Endothelial cell of umbilical vein (primary cell): Measurements from ENCODE around the gene MCF2L. TPM values are rescaled to one million over a fixed set of nuclear protein-coding genes. Genes with fewer than 3 reads are reported as not detected.
A peak's percentile ranks its signal among the peaks of the same experiment; 100 is the strongest.

Source experiments
- BruUV-seq: library from RNA; stranded (reverse); fragments of 400-500 nt; replicated peaks from 2 replicates; lab custom pipeline; 2021; lab: Mats Ljungman, UMichigan
- CTCF ChIA-PET: fragments of 300-600, 350-600 bp; sonication (Branson Sonifier 250); formaldehyde crosslinking; loops from one replicate; lab custom pipeline; 2021; ENCODE audit warnings: antibody characterized with exemption, inconsistent platforms; lab: Charles Lee
- POLR2A ChIA-PET: fragments of 300-600, 350-600 bp; sonication (Branson Sonifier 250); formaldehyde crosslinking; loops from one replicate; lab custom pipeline; 2021; ENCODE audit warnings: antibody characterized with exemption, inconsistent platforms; lab: Charles Lee
- DNase-seq: peaks from one replicate; pipeline ENCODE4 v3.0.0-alpha.2; 2011; ENCODE audit warnings: low read depth, low spot score
- FAIRE-seq: peaks from 2 replicates; lab custom pipeline; 2011; peaks lifted over from hg19 to GRCh38; lab: Jason Lieb, UNC
- H2AFZ ChIP-seq: 2 replicates; pipeline ENCODE4 v1.6.0; 2012; ENCODE audit warnings: low read depth, low read length, control low read depth, inconsistent platforms
- H3K27ac ChIP-seq: 2 replicates; pipeline ENCODE4 v1.5.1; 2011; ENCODE audit warnings: low read depth, mild to moderate bottlenecking, control low read depth, low read length, moderate library complexity; ENCODE audit not compliant: insufficient read depth
- H3K27me3 ChIP-seq, 2 experiments: 2 replicates each; pipeline versions ENCODE4 v1.6.0 to v1.6.1; 2011; ENCODE audit warnings: low read length in 2 of 2, mixed read lengths in 1 of 2; ENCODE audit not compliant: control insufficient read depth in 2 of 2, insufficient read depth in 2 of 2
- H3K36me3 ChIP-seq, 2 experiments: 2 replicates in 1 of 2; 3 replicates in 1 of 2; pipeline ENCODE4 v1.5.1; 2011; ENCODE audit warnings: low read length in 2 of 2, mild to moderate bottlenecking in 1 of 2, moderate library complexity in 1 of 2; ENCODE audit not compliant: control insufficient read depth in 2 of 2, insufficient read depth in 2 of 2; ENCODE audit errors: extremely low read depth in 1 of 2
- H3K4me1 ChIP-seq: 3 replicates; pipeline ENCODE4 v1.5.1; 2011; ENCODE audit warnings: mild to moderate bottlenecking, low read length; ENCODE audit not compliant: control insufficient read depth, insufficient read depth; ENCODE audit errors: extremely low read depth
- H3K4me2 ChIP-seq: 2 replicates; pipeline ENCODE4 v1.6.1; 2011; ENCODE audit warnings: low read length, control low read depth, mixed read lengths; ENCODE audit not compliant: insufficient read depth
- H3K4me3 ChIP-seq, 3 experiments: fragments of 200-600 bp in 1 of 3; sonication (generic), shearing (Covaris generic) in 1 of 3; replicated peaks in 1 of 3; 2 replicates each; pipeline ENCODE4 v1.5.1; 2011 to 2016; ENCODE audit warnings: control low read depth in 3 of 3, low read length in 3 of 3, mild to moderate bottlenecking in 2 of 3, inconsistent platforms in 1 of 3, low read depth in 1 of 3, moderate library complexity in 1 of 3; ENCODE audit not compliant: insufficient read depth in 1 of 3
- H3K79me2 ChIP-seq: 2 replicates; pipeline ENCODE4 v1.6.0; 2012; ENCODE audit warnings: low read length, inconsistent platforms; ENCODE audit not compliant: control insufficient read depth, insufficient read depth
- H3K9ac ChIP-seq: replicated peaks from 2 replicates; pipeline ENCODE3; 2011; ENCODE audit warnings: low read length, control low read depth; ENCODE audit not compliant: insufficient read depth; ENCODE audit errors: extremely low read depth
- H3K9me1 ChIP-seq: replicated peaks from 3 replicates; pipeline ENCODE4 v1.6.0; 2011; ENCODE audit warnings: mild to moderate bottlenecking, low read length; ENCODE audit not compliant: control insufficient read depth, insufficient read depth; ENCODE audit errors: extremely low read depth
- H3K9me3 ChIP-seq: replicated peaks from 2 replicates; pipeline ENCODE4 v1.5.1; 2012; ENCODE audit warnings: low read length, inconsistent platforms; ENCODE audit not compliant: control insufficient read depth, insufficient read depth
- H4K20me1 ChIP-seq: replicated peaks from 2 replicates; pipeline ENCODE3; 2011; ENCODE audit warnings: mild to moderate bottlenecking, low read length; ENCODE audit not compliant: control insufficient read depth, insufficient read depth; ENCODE audit errors: extremely low read depth
- POLR2A ChIP-seq: IDR thresholded peaks from 2 replicates; pipeline ENCODE4 v1.6.1; 2012; ENCODE audit warnings: low read depth, mild to moderate bottlenecking, control low read depth, low read length
- dilution Hi-C: fragments of 300-500 bp; cut with MboI; formaldehyde crosslinking; loops from one replicate; pipeline ENCODE4 v1.15.0; 2019; ENCODE audit warnings: low sequenced_read_pairs; ENCODE audit not compliant: extremely low pct_ligation_motif_present
- intact Hi-C: fragments of 100-400 bp; cut with micrococcal nuclease; formaldehyde crosslinking; loops from one replicate; pipeline ENCODE4 v1.10.0; 2022
- polyA plus RNA-seq, 4 experiments: library from polyadenylated mRNA; depleted of rRNA in 3 of 4; stranded (reverse) in 3 of 4; unstranded in 1 of 4; fragments of >200 nt; gene quantifications; 2 replicates each; pipeline versions ENCODE4 v1.2.1 to v1.2.3, GENCODE V29; 2011 to 2012; ENCODE audit warnings: missing spikeins in 1 of 4
- total RNA-seq: library from RNA; stranded (reverse); gene quantifications from 2 replicates; pipeline ENCODE4 v1.2.3, GENCODE V29; 2021
- TF ChIP-seq, protein P1 (sequence below), 2 donors: IDR thresholded peaks; 1 replicate in 1 of 2; 2 replicates in 1 of 2; pipeline ENCODE4 v1.5.1; 2011; ENCODE audit warnings: low read length in 2 of 2, mild to moderate bottlenecking in 2 of 2, moderate library complexity in 2 of 2, control low read depth in 1 of 2, inconsistent platforms in 1 of 2, low read depth in 1 of 2; ENCODE audit not compliant: insufficient read depth in 1 of 2; ENCODE audit errors: extremely low read depth in 1 of 2

The MCF2L gene
- total and polyA plus RNA-seq, 2 donors (not counting 3 experiments of a cell fraction or from before 2014, with no cell fraction given), result 0.33 to 0.58 TPM

- Histone ChIP-seq H3K9me1 (no peaks in the 10 kb centered on the region), H3K4me1 (no peaks in the 10 kb centered on the region), H3K27me3 (no peaks in the 10 kb centered on the region), H3K9ac (no peak overlapping the region), H3K36me3 (no peaks in the 10 kb centered on the region), H3K9me3 (no peaks in the 10 kb centered on the region), H3K4me2 (no peak overlapping the region), H3K27ac (no peak overlapping the region), H4K20me1 (no peaks in the 10 kb centered on the region), H2AFZ (no peak overlapping the region), H3K79me2 (no peaks in the 10 kb centered on the region), H3K4me3 (no peak overlapping the region)
- POLR2A ChIA-PET, result no interaction called here
- FAIRE-seq (no peak), DNase-seq (no peak)
- CTCF ChIA-PET, result interaction anchor here (0.7 kb wide), 1 partner anchor 9 kb away, joined by 4 read pairs; no protein-coding TSS in a partner anchor
- intact Hi-C loops (no loop called here), dilution Hi-C loops (no loop called here)
- no TSS peak for BruUV-seq
- TF ChIP-seq, protein P1, sequence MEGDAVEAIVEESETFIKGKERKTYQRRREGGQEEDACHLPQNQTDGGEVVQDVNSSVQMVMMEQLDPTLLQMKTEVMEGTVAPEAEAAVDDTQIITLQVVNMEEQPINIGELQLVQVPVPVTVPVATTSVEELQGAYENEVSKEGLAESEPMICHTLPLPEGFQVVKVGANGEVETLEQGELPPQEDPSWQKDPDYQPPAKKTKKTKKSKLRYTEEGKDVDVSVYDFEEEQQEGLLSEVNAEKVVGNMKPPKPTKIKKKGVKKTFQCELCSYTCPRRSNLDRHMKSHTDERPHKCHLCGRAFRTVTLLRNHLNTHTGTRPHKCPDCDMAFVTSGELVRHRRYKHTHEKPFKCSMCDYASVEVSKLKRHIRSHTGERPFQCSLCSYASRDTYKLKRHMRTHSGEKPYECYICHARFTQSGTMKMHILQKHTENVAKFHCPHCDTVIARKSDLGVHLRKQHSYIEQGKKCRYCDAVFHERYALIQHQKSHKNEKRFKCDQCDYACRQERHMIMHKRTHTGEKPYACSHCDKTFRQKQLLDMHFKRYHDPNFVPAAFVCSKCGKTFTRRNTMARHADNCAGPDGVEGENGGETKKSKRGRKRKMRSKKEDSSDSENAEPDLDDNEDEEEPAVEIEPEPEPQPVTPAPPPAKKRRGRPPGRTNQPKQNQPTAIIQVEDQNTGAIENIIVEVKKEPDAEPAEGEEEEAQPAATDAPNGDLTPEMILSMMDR (IDR thresholded peaks at IDR 0.05; ENCODE audit: extremely low read depth in 1 of 2, insufficient read depth in 1 of 2, low read depth in 1 of 2, low read length in 2 of 2), result peak; percentile 5 to 28
- TF ChIP-seq POLR2A, result no peak
These were observed 154.5 kb downstream of the MCF2L start for GRCh38 chr13:113123226-113124201.
